ENCODE measurements around the gene AJAP1. TPM values are rescaled to one million over a fixed set of nuclear protein-coding genes. Genes with fewer than 3 reads are reported as not detected.

AJAP1 gene
- total RNA-seq, 1 experiment from 2014 or later, result not detected

DNA sequence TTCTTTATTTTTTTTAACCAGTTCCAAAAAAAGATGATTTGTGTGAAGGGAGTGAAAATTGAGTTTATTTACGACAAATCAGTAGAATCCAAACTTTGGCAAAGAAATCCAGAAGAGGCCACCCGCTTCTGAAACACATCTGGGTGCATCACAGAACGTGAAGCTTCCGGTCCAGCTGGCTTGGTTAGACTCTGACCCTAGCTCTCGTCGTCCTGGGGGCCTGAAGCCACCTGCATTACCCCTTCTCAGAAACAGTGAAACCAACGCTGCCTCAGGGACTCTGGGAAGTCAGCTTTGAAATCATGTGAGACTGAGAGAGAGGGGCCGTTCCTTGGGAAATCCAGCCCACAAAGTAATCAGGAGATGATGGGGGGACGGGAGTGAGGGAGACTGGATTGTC is 21.8 kb downstream of the AJAP1 start:
- no peak for ATAC-seq

GRCh38 chr1:4677608-4678007 is 23.2 kb downstream of the AJAP1 start:
- H3K27ac ChIP-seq (ENCODE audit: low read length), result no peak overlapping the region
- BruUV-seq (replicated peaks), result no TSS peak
- DNase-seq (ENCODE audit: low read depth, low spot score), result no peak
- in situ Hi-C loops (cut with HindIII; ENCODE audit: low pct_unique_long_range_greater_than_20kb, low sequenced_read_pairs), result no loop called here
- TF ChIP-seq SIN3A (IDR thresholded peaks at IDR 0.05; ENCODE audit: borderline replicate concordance, insufficient read depth, low read depth, low read length) (no peak), TCF7L2 (IDR thresholded peaks at IDR 0.05; ENCODE audit: low read depth, low read length) (no peak), POLR2AphosphoS5 (IDR thresholded peaks at IDR 0.05; ENCODE audit: low read depth, low read length) (no peak), REST (IDR thresholded peaks at IDR 0.05; ENCODE audit: insufficient read depth in 1 of 2, low read depth in 2 of 2, low read length in 1 of 2) (no peak)
- TF ChIP-seq, protein P1, sequence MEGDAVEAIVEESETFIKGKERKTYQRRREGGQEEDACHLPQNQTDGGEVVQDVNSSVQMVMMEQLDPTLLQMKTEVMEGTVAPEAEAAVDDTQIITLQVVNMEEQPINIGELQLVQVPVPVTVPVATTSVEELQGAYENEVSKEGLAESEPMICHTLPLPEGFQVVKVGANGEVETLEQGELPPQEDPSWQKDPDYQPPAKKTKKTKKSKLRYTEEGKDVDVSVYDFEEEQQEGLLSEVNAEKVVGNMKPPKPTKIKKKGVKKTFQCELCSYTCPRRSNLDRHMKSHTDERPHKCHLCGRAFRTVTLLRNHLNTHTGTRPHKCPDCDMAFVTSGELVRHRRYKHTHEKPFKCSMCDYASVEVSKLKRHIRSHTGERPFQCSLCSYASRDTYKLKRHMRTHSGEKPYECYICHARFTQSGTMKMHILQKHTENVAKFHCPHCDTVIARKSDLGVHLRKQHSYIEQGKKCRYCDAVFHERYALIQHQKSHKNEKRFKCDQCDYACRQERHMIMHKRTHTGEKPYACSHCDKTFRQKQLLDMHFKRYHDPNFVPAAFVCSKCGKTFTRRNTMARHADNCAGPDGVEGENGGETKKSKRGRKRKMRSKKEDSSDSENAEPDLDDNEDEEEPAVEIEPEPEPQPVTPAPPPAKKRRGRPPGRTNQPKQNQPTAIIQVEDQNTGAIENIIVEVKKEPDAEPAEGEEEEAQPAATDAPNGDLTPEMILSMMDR (IDR thresholded peaks at IDR 0.05), result no peak
- intact Hi-C loops (cut with micrococcal nuclease; ENCODE audit: unreplicated experiment), result no loop called here
- no peaks in the 10 kb centered on the region for H3K27me3 ChIP-seq (ENCODE audit: control insufficient read depth, insufficient read depth, low read length)
- no peaks in the 10 kb centered on the region for H3K4me1 ChIP-seq (ENCODE audit: control insufficient read depth, insufficient read depth, low read length)
- no peak for ATAC-seq
- ChIA-PET CTCF (no interaction called here), POLR2A (no interaction called here)
- H3K36me3 ChIP-seq (ENCODE audit: control insufficient read depth, insufficient read depth, low read length), result no peaks in the 10 kb centered on the region
- H3K9me3 ChIP-seq (ENCODE audit: control insufficient read depth, insufficient read depth, low read depth, low read length), result no peaks in the 10 kb centered on the region
- H3K4me3 ChIP-seq (ENCODE audit: low read depth in 2 of 2, low read length in 2 of 2), result no peak overlapping the region

More for the DNA sequence above, 21.8 kb downstream of the AJAP1 start:
- Histone ChIP-seq H3K9me3 (ENCODE audit: control insufficient read depth, insufficient read depth, low read depth, low read length) (no peaks in the 10 kb centered on the region), H3K27ac (ENCODE audit: low read length) (no peak overlapping the region), H3K4me1 (ENCODE audit: control insufficient read depth, insufficient read depth, low read length) (no peaks in the 10 kb centered on the region), H3K36me3 (ENCODE audit: control insufficient read depth, insufficient read depth, low read length) (no peaks in the 10 kb centered on the region), H3K27me3 (ENCODE audit: control insufficient read depth, insufficient read depth, low read length) (no peaks in the 10 kb centered on the region), H3K4me3 (ENCODE audit: low read depth in 2 of 2, low read length in 2 of 2) (no peak overlapping the region)
- no peak for DNase-seq (ENCODE audit: low read depth, low spot score)
- intact Hi-C loops (cut with micrococcal nuclease; ENCODE audit: unreplicated experiment), result no loop called here
- POLR2A ChIA-PET, result no interaction called here
- in situ Hi-C loops (cut with HindIII; ENCODE audit: low pct_unique_long_range_greater_than_20kb, low sequenced_read_pairs), result no loop called here
- TF ChIP-seq, protein P1 (IDR thresholded peaks at IDR 0.05), result no peak
- no peak for TF ChIP-seq POLR2AphosphoS5 (IDR thresholded peaks at IDR 0.05; ENCODE audit: low read depth, low read length)
- TF ChIP-seq REST (IDR thresholded peaks at IDR 0.05; ENCODE audit: insufficient read depth in 1 of 2, low read depth in 2 of 2, low read length in 1 of 2), result no peak
- TF ChIP-seq TCF7L2 (IDR thresholded peaks at IDR 0.05; ENCODE audit: low read depth, low read length), result no peak
- no peak for TF ChIP-seq SIN3A (IDR thresholded peaks at IDR 0.05; ENCODE audit: borderline replicate concordance, insufficient read depth, low read depth, low read length)
- CTCF ChIA-PET, result no interaction called here
- BruUV-seq (replicated peaks), result no TSS peak

Data from Panc1 (cell line).